SK-MEL-5 (cell line): ENCODE measurements around the gene ADIPOR2. TPM values are rescaled to one million over a fixed set of nuclear protein-coding genes. Genes with fewer than 3 reads are reported as not detected.
"Not testable (repeated sequence)": the region's sequence is repeated elsewhere in the genome, so short reads cannot be mapped to it uniquely, and the experiment has no call there.

ENCODE experiments used
- DNase-seq: peaks from one replicate; pipeline ENCODE4 v3.0.0-alpha.2; 2016; ENCODE audit warnings: low read depth, low spot score
- in situ Hi-C: cut with HindIII; loops from 2 replicates; pipeline ENCODE4 v1.10.0; 2016; ENCODE audit warnings: low sequenced_read_pairs, high pct_unique_total_duplicates, low pct_unique_long_range_greater_than_20kb
- total RNA-seq: library from RNA; depleted of rRNA; stranded (reverse); fragments of >200 nt; shearing (Covaris generic); gene quantifications from 2 replicates; pipeline ENCODE4 v1.2.3, GENCODE V29; 2014

Gene ADIPOR2
- total RNA-seq, 1 experiment from 2014 or later, result 61.3 TPM

- in situ Hi-C loops, result no loop called here
- DNase-seq, result no peak
Observed at GRCh38 chr12:1809591-1810190, 118.8 kb downstream of the ADIPOR2 start.

- peak; percentile 34 for DNase-seq
- in situ Hi-C loops, result no loop called here
Observed at GRCh38 chr12:1810201-1810930, 119.5 kb downstream of the ADIPOR2 start.

GRCh38 chr12:1810931-1811280 is 120.0 kb downstream of the ADIPOR2 start:
- in situ Hi-C loops, result no loop called here

GRCh38 chr12:1811281-1811947 is 120.5 kb downstream of the ADIPOR2 start:
- in situ Hi-C loops, result no loop called here
- DNase-seq, result no peak

More at GRCh38 chr12:1810931-1811280, 120.0 kb downstream of the ADIPOR2 start:
- no peak for DNase-seq

- DNase-seq, result no peak
- in situ Hi-C loops, result no loop called here
Observed at GRCh38 chr12:1811948-1812291, 121.0 kb downstream of the ADIPOR2 start.

GRCh38 chr12:1812650-1813302 is 121.9 kb downstream of the ADIPOR2 start:
- DNase-seq, result peak; percentile 33
- in situ Hi-C loops, result no loop called here

GRCh38 chr12:1814266-1814665 is 123.4 kb downstream of the ADIPOR2 start:
- in situ Hi-C loops, result no loop called here
- no peak for DNase-seq

- in situ Hi-C loops, result no loop called here
Observed at GRCh38 chr12:1815108-1815507, 124.2 kb downstream of the ADIPOR2 start.

GRCh38 chr12:1815814-1816729 is 125.2 kb downstream of the ADIPOR2 start:
- DNase-seq, result no peak
- in situ Hi-C loops, result no loop called here

More at GRCh38 chr12:1815108-1815507, 124.2 kb downstream of the ADIPOR2 start:
- DNase-seq, result no peak

- in situ Hi-C loops, result no loop called here
- DNase-seq, result no peak
Observed at GRCh38 chr12:1816730-1817348, 126.0 kb downstream of the ADIPOR2 start.

GRCh38 chr12:1817928-1818327 is 127.1 kb downstream of the ADIPOR2 start:
- DNase-seq, in situ Hi-C loops: not testable (repeated sequence)

GRCh38 chr12:1819050-1819449 is 128.2 kb downstream of the ADIPOR2 start:
- DNase-seq, result no peak
- in situ Hi-C loops, result no loop called here

GRCh38 chr12:1819571-1819970 is 128.7 kb downstream of the ADIPOR2 start:
- in situ Hi-C loops, result no loop called here

GRCh38 chr12:1820191-1820895 is 129.5 kb downstream of the ADIPOR2 start, which contains the start of gene LRTM2:
Gene LRTM2 (plus strand): TSS chr12:1820565. CDS start chr12:1828149, 7,584 bp downstream.
- in situ Hi-C loops, result no loop called here
- DNase-seq, result no peak

More at GRCh38 chr12:1819571-1819970, 128.7 kb downstream of the ADIPOR2 start:
- no peak for DNase-seq

GRCh38 chr12:1820896-1821291 is 130.0 kb downstream of the ADIPOR2 start:
- in situ Hi-C loops, result no loop called here
- DNase-seq, result no peak

GRCh38 chr12:1821805-1822204 is 130.9 kb downstream of the ADIPOR2 start:
- in situ Hi-C loops, result no loop called here
- DNase-seq, result no peak
